ENCODE measurements around the gene FOXK2. TPM values are rescaled to one million over a fixed set of nuclear protein-coding genes. Genes with fewer than 3 reads are reported as not detected.
A peak's percentile ranks its signal among the peaks of the same experiment; 100 is the strongest.
"Not testable (repeated sequence)": the region's sequence is repeated elsewhere in the genome, so short reads cannot be mapped to it uniquely, and the experiment has no call there.

Gene FOXK2
- total RNA-seq, 2 experiments from 2014 or later: 59.6 to 60.8 TPM

DNA sequence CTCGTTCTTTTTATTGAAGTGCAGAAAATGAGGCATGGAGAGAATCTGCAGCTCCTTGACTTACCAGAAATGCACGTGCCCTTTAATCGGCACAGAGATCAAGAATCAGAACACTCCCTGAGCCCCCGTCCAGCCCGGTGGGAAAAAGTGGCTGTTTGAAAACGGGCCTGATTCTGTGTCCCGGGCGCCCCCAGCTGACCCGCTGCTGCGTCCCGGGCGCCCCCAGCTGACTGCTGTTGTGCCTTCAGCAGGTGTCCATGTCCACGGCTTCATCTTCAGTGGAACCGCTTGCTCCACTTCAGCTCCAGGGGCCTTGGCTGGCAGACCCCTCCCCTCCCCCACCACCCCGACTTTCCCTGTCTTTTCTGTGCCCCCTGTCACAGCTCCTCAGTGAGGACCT, 47.8 kb downstream of the FOXK2 start:
- POLR2A ChIA-PET: interaction anchor here (0.7 kb wide), 2 partner anchors 32 to 67 kb away, joined by 4 to 6 read pairs; no protein-coding TSS in a partner anchor

GRCh38 chr17:82568997-82569393, 49.5 kb downstream of the FOXK2 start:
- Mint-ChIP-seq H3K27ac (no peak overlapping the region), H3K36me3 (peaks cover 10% of the 10 kb centered on the region), H3K4me1 (no peaks in the 10 kb centered on the region), H3K27me3 (no peaks in the 10 kb centered on the region), H3K9me3 (no peaks in the 10 kb centered on the region), H3K4me3 (no peak overlapping the region)
- ATAC-seq (ENCODE audit: low read depth): no peak
- POLR2A ChIA-PET: no interaction called here
- no peak for DNase-seq

More for the DNA sequence above, 47.8 kb downstream of the FOXK2 start:
- Mint-ChIP-seq H3K27ac (no peak overlapping the region), H3K9me3 (no peaks in the 10 kb centered on the region), H3K36me3 (peaks cover 10% of the 10 kb centered on the region), H3K27me3 (no peaks in the 10 kb centered on the region), H3K4me1 (no peaks in the 10 kb centered on the region), H3K4me3 (no peak overlapping the region)
- DNase-seq (no peak), ATAC-seq (ENCODE audit: low read depth) (no peak)

- no peaks in the 10 kb centered on the region for H3K4me1 Mint-ChIP-seq
- POLR2A ChIA-PET: no interaction called here
Measured at GRCh38 chr17:82569621-82570020, 50.1 kb downstream of the FOXK2 start.

DNA sequence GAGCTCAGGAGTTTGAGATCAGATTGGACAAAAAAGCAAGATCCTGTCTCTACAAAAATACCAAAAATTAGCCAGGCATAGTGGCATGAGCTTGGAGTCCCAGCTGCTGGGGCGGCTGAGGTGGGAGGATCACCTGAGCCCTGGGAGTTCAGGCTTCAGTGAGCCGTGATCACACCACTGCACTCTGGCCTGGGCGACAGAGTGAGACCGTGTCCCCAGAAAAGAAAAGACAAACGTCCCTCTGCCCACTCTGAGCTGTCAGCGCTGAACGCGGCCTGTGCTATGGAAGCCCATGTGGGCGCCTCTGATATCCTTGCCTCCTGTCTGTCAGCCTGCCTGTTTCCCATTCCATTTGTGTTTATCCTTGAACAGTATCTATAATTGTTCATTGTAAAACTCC, 50.7 kb downstream of the FOXK2 start:
- ATAC-seq (ENCODE audit: low read depth) (no peak), DNase-seq (no peak)
- Mint-ChIP-seq H3K27ac (no peak overlapping the region), H3K27me3 (no peaks in the 10 kb centered on the region), H3K4me3 (no peak overlapping the region), H3K4me1 (no peaks in the 10 kb centered on the region), H3K9me3 (no peaks in the 10 kb centered on the region), H3K36me3 (peaks cover 5% of the 10 kb centered on the region)
- POLR2A ChIA-PET: no interaction called here

More at GRCh38 chr17:82569621-82570020, 50.1 kb downstream of the FOXK2 start:
- Mint-ChIP-seq H3K36me3 (peaks cover 10% of the 10 kb centered on the region), H3K9me3 (no peaks in the 10 kb centered on the region), H3K27me3 (no peaks in the 10 kb centered on the region), H3K4me3 (no peak overlapping the region), H3K27ac (no peak overlapping the region)
- ATAC-seq (ENCODE audit: low read depth): no peak
- no peak for DNase-seq

GRCh38 chr17:82571855-82572254, 52.3 kb downstream of the FOXK2 start:
- no peak for DNase-seq
- Mint-ChIP-seq H3K27me3 (no peaks in the 10 kb centered on the region), H3K36me3 (peaks cover 7% of the 10 kb centered on the region), H3K9me3 (no peaks in the 10 kb centered on the region), H3K27ac (no peak overlapping the region), H3K4me3 (no peak overlapping the region), H3K4me1 (no peaks in the 10 kb centered on the region)
- POLR2A ChIA-PET: no interaction called here
- no peak for ATAC-seq (ENCODE audit: low read depth)

DNA sequence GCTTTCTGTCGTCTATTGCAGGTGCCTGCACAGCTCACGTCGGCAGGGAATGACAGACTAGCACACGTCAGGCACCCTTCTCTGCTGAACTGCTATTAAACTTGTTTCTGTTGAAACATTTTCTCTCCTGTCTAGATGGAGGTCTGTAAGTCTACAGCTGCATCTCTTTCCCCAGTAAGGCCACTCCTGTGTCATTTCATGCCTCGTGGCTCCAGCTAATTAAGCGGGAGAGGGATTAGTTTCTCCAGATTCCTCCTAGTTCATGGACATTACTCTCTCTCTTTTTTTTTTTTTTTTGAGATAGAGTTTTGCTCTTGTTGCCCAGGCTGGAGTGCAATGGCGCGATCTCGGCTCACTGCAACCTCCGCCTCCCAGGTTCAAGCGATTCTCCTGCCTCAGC, 54.5 kb downstream of the FOXK2 start:
- no peaks in the 10 kb centered on the region for H3K4me1 Mint-ChIP-seq
- H3K9me3 Mint-ChIP-seq: no peaks in the 10 kb centered on the region
- ATAC-seq (ENCODE audit: low read depth) (no peak), DNase-seq (no peak)
- H3K27me3 Mint-ChIP-seq: no peaks in the 10 kb centered on the region
- H3K36me3 Mint-ChIP-seq: peaks cover 8% of the 10 kb centered on the region
- H3K27ac Mint-ChIP-seq: no peak overlapping the region
- no peak overlapping the region for H3K4me3 Mint-ChIP-seq
- POLR2A ChIA-PET: interaction anchor here (0.7 kb wide), 1 partner anchor 143 kb away, joined by 3 read pairs; no protein-coding TSS in a partner anchor

DNA sequence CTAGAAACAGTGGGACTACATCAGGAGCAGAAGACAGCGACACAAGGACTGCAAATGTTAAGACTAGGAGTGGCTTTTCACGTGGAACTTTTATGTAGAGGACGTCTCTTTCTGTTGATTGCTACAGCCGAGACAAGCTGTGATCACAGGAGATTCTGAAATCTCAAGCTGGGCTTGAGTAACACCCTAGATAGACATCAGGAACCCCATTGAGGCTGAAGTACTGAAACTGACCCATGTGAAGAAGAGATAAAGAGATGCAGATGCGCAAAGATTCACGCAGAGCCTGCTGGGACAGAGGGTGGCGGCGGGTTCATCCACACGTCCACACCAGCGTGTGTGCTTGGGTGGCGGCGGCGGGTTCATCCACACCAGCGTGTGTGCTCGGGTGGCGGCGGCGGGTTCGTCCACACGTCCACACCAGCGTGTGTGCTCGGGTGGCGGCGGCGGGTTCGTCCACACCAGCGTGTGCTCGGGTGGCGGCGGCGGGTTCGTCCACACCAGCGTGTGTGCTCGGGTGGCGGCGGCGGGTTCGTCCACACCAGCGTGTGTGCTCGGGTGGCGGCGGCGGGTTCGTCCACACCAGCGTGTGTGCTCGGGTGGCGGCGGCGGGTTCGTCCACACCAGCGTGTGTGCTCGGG, 56.2 kb downstream of the FOXK2 start:
- POLR2A ChIA-PET; H3K4me1 Mint-ChIP-seq; H3K27me3 Mint-ChIP-seq; H3K27ac Mint-ChIP-seq; DNase-seq; H3K9me3 Mint-ChIP-seq; H3K36me3 Mint-ChIP-seq; ATAC-seq (ENCODE audit: low read depth); H3K4me3 Mint-ChIP-seq: not testable (repeated sequence)

- Mint-ChIP-seq H3K27ac (no peak overlapping the region), H3K4me3 (no peak overlapping the region), H3K9me3 (no peaks in the 10 kb centered on the region), H3K4me1 (no peaks in the 10 kb centered on the region), H3K27me3 (no peaks in the 10 kb centered on the region), H3K36me3 (peaks cover 5% of the 10 kb centered on the region)
- ATAC-seq (ENCODE audit: low read depth): no peak
- POLR2A ChIA-PET: no interaction called here
- no peak for DNase-seq
Measured at GRCh38 chr17:82577300-82577699, 57.8 kb downstream of the FOXK2 start.

- POLR2A ChIA-PET; H3K27ac Mint-ChIP-seq; H3K4me1 Mint-ChIP-seq; DNase-seq; ATAC-seq (ENCODE audit: low read depth); H3K27me3 Mint-ChIP-seq; H3K9me3 Mint-ChIP-seq; H3K4me3 Mint-ChIP-seq; H3K36me3 Mint-ChIP-seq: not testable (repeated sequence)
Measured at GRCh38 chr17:82579969-82580368, 60.4 kb downstream of the FOXK2 start.

GRCh38 chr17:82582213-82582612, 62.7 kb downstream of the FOXK2 start:
- POLR2A ChIA-PET: no interaction called here
- Mint-ChIP-seq H3K4me3 (no peak overlapping the region), H3K36me3 (peaks cover 16% of the 10 kb centered on the region), H3K9me3 (no peaks in the 10 kb centered on the region), H3K27ac (no peak overlapping the region), H3K4me1 (peaks cover 13% of the 10 kb centered on the region), H3K27me3 (no peaks in the 10 kb centered on the region)
- no peak for ATAC-seq (ENCODE audit: low read depth)
- DNase-seq: no peak

GRCh38 chr17:82582709-82583108, 63.2 kb downstream of the FOXK2 start:
- Mint-ChIP-seq H3K4me3 (no peak overlapping the region), H3K27ac (no peak overlapping the region)
- POLR2A ChIA-PET: interaction anchor here (1.2 kb wide), 1 partner anchor 62 kb away, joined by 3 read pairs; no protein-coding TSS in a partner anchor

DNA sequence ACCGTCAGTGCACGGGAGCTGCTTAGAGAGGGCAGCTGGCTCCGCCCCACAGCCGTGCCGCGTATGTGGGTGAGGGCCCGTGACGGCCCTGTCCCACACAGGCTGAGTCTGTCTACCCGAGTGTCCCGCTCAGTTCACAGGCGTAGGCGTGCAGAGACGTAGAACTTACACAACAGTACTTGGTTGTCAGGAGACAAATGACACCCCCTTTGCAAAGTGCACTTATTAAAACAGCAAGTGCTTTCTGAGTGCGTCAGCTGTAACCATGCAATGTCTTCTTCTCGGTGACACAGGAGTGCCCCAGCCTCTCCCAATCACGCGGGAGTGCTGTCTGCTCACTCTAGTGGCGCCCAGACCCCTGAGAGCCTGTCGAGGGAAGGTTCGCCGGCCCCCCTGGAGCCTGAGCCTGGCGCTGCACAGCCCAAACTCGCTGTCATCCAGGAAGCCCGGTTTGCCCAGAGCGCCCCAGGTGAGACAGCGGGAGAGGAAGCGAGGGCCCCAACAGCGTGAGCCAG, 64.2 kb downstream of the FOXK2 start:
- H3K36me3 Mint-ChIP-seq: peaks cover 22% of the 10 kb centered on the region
- POLR2A ChIA-PET: interaction anchor here (1.0 to 1.2 kb wide), 2 partner anchors 8 to 63 kb away, joined by 3 to 4 read pairs; no protein-coding TSS in a partner anchor
- ATAC-seq (ENCODE audit: low read depth): peak; percentile 73
- peak overlapping the region; percentile 51 for H3K4me3 Mint-ChIP-seq
- DNase-seq: peak; percentile 44
- peaks cover 14% of the 10 kb centered on the region for H3K4me1 Mint-ChIP-seq
- no peaks in the 10 kb centered on the region for H3K9me3 Mint-ChIP-seq
- H3K27me3 Mint-ChIP-seq: no peaks in the 10 kb centered on the region
- H3K27ac Mint-ChIP-seq: peak overlapping the region; percentile 80

More at GRCh38 chr17:82582709-82583108, 63.2 kb downstream of the FOXK2 start:
- no peak for ATAC-seq (ENCODE audit: low read depth)
- H3K27me3 Mint-ChIP-seq: no peaks in the 10 kb centered on the region
- no peak for DNase-seq
- peaks cover 14% of the 10 kb centered on the region for H3K4me1 Mint-ChIP-seq
- no peaks in the 10 kb centered on the region for H3K9me3 Mint-ChIP-seq
- H3K36me3 Mint-ChIP-seq: peaks cover 20% of the 10 kb centered on the region

GRCh38 chr17:82585935-82586575, 66.5 kb downstream of the FOXK2 start:
- H3K9me3 Mint-ChIP-seq; H3K27me3 Mint-ChIP-seq; DNase-seq; ATAC-seq (ENCODE audit: low read depth); POLR2A ChIA-PET; H3K4me3 Mint-ChIP-seq: not testable (repeated sequence)
- Mint-ChIP-seq H3K4me1 (peaks cover 14% of the 10 kb centered on the region), H3K27ac (peak overlapping the region; percentile 58), H3K36me3 (peaks cover 20% of the 10 kb centered on the region)

Measured in activated naive CD8-positive, alpha-beta T cell treated with anti-CD3 and anti-CD28 coated beads, Interleukin-2, amount 10 ng/mL, durations not matched to agents 7 days and 5 days (primary cell).